Sigmoid colon (tissue), 7 donors: ENCODE measurements around the gene C16orf96. TPM values are rescaled to one million over a fixed set of nuclear protein-coding genes. Genes with fewer than 3 reads are reported as not detected.

Experiments used
- DNase-seq: peaks from one replicate; pipeline ENCODE4 v3.0.0-alpha.2; 2019
- H3K27ac ChIP-seq, 4 donors: fragments of 200-600 bp; sonication (generic); one replicate each; pipeline ENCODE4 v1.5.1; 2016 to 2019; ENCODE audit warnings: mild to moderate bottlenecking in 1 of 4
- H3K27me3 ChIP-seq, 3 donors: fragments of 200-600 bp; sonication (generic); one replicate each; pipeline ENCODE4 v1.5.1; 2019; ENCODE audit warnings: mild to moderate bottlenecking in 1 of 3
- H3K36me3 ChIP-seq, 4 donors: fragments of 200-600 bp; sonication (generic); one replicate each; pipeline ENCODE4 v1.5.1; 2016 to 2019
- H3K4me1 ChIP-seq, 4 donors: fragments of 200-600 bp; sonication (generic); one replicate each; pipeline ENCODE4 v1.5.1; 2017 to 2019
- H3K4me3 ChIP-seq, 4 donors: fragments of 200-600 bp; sonication (generic); one replicate each; pipeline ENCODE4 v1.5.1; 2017 to 2019; ENCODE audit warnings: mild to moderate bottlenecking in 2 of 4, moderate library complexity in 1 of 4
- H3K9me3 ChIP-seq, 4 donors: fragments of 200-600 bp in 3 of 4; sonication (generic) in 3 of 4; one replicate each; pipeline versions ENCODE4 v1.5.1 to v1.6.1; 2013 to 2019
- EP300 ChIP-seq, 4 donors: sonication (generic); formaldehyde crosslinking; IDR thresholded peaks; one replicate each; pipeline ENCODE4 v1.6.1; 2017; ENCODE audit warnings: antibody characterized with exemption in 4 of 4
- POLR2A ChIP-seq, 2 donors: fragments of 450-650 bp; IDR thresholded peaks; one replicate each; pipeline ENCODE4 v1.6.1; 2016; ENCODE audit warnings: antibody characterized with exemption in 2 of 2, mild to moderate bottlenecking in 2 of 2, moderate library complexity in 2 of 2
- POLR2AphosphoS5 ChIP-seq, 4 donors: sonication (generic); formaldehyde crosslinking; IDR thresholded peaks; one replicate each; pipeline ENCODE4 v1.6.1; 2017; ENCODE audit warnings: antibody characterized with exemption in 4 of 4
- WGBS, 2 donors: extraction: QIAGEN DNeasy Blood & Tissue Kit; methylation state at CpG; one replicate each; pipeline ENCODE4 v1.1.7; 2013; 5-methylcytosine and 5-hydroxymethylcytosine counted together
- intact Hi-C: fragments of 100-400 bp; cut with DNase I; formaldehyde crosslinking; loops from one replicate; pipeline ENCODE4 v1.15.1; 2023
- polyA plus RNA-seq, 3 donors: library from polyadenylated mRNA; stranded (reverse); fragments of 200-250 nt; gene quantifications; one replicate each; pipeline ENCODE4 v1.2.3, GENCODE V29; 2013
- total RNA-seq, 4 donors: library from RNA; depleted of rRNA; stranded (reverse); fragments of >200 nt; gene quantifications; one replicate each; pipeline ENCODE4 v1.1.0, GENCODE V29; 2016
- TF ChIP-seq, protein P1 (sequence below), 4 experiments: fragments of 450-650 bp in 3 of 4; fragments of 200-600 bp in 1 of 4; IDR thresholded peaks; one replicate each; pipeline ENCODE4 v1.5.1; 2016 to 2019; ENCODE audit warnings: antibody characterized with exemption in 4 of 4, mild to moderate bottlenecking in 3 of 4, moderate library complexity in 2 of 4
- donor health status: healthy with polysubstance abuse.
- donor health status: Bipolar disorder and iron deficiency.
- donor health status: healthy.

Gene C16orf96
- total and polyA plus RNA-seq, 7 donors, result under 0.01 to 0.16 (median 0.09) TPM; not detected in 4

DNA sequence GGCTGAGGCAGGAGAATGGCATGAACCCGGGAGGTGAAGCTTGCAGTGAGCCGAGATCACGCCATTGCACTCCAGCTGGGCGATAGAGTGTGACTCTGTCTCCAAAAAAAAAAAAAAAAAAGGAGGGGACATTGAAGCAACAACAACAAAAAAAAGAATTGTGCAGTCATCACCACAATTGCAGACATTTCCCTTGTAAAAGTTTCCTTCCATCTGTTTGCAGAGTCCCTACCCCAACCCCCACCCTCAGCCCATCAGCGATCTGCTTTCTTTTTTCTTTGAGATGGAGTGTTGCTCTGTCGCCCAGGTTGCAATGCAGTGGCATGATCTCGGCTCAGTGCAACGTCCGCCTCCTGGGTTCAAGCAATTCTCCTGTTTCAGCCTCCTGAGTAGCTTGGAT, 72.1 kb downstream of the C16orf96 start:
- H3K27ac ChIP-seq, result no peak overlapping the region
- intact Hi-C loops, result no loop called here
- H3K9me3 ChIP-seq, result peaks cover 0 to 4% (median 0%) of the 10 kb centered on the region in 4 donors
- no peak overlapping the region for H3K4me3 ChIP-seq
- TF ChIP-seq EP300 (IDR thresholded peaks at IDR 0.05) (no peak), POLR2A (IDR thresholded peaks at IDR 0.05) (no peak), POLR2AphosphoS5 (IDR thresholded peaks at IDR 0.05) (no peak)
- TF ChIP-seq, protein P1, sequence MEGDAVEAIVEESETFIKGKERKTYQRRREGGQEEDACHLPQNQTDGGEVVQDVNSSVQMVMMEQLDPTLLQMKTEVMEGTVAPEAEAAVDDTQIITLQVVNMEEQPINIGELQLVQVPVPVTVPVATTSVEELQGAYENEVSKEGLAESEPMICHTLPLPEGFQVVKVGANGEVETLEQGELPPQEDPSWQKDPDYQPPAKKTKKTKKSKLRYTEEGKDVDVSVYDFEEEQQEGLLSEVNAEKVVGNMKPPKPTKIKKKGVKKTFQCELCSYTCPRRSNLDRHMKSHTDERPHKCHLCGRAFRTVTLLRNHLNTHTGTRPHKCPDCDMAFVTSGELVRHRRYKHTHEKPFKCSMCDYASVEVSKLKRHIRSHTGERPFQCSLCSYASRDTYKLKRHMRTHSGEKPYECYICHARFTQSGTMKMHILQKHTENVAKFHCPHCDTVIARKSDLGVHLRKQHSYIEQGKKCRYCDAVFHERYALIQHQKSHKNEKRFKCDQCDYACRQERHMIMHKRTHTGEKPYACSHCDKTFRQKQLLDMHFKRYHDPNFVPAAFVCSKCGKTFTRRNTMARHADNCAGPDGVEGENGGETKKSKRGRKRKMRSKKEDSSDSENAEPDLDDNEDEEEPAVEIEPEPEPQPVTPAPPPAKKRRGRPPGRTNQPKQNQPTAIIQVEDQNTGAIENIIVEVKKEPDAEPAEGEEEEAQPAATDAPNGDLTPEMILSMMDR (IDR thresholded peaks at IDR 0.05), result no peak
- H3K4me1 ChIP-seq, result peaks cover 0 to 26% (median 22%) of the 10 kb centered on the region in 4 donors
- H3K27me3 ChIP-seq, result no peaks in the 10 kb centered on the region
- WGBS, 2 donors, result 91 to 94% methylated on average over 9 of the region's 9 CpGs
- no peak for DNase-seq
- H3K36me3 ChIP-seq, result no peaks in the 10 kb centered on the region

DNA sequence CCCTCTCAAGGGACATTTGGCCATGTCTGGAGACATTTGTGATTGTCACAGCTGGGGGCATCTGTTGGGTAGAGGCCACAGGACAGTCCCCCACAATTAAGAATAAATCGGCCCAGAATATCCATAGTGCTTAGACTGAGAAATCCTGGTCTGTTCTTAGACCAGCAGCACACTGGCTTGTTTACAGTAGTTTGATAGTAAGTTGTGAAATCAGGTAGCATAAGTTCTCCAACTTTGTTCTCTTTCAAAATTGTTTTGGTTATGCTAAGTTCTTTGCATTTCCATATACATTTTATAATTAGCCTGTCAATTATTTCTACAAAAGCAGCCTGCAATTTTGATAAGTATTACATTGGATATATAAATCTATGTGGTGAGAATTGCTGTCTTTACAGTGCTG, 75.3 kb downstream of the C16orf96 start:
- TF ChIP-seq EP300 (IDR thresholded peaks at IDR 0.05) (no peak), POLR2AphosphoS5 (IDR thresholded peaks at IDR 0.05) (no peak), POLR2A (IDR thresholded peaks at IDR 0.05) (no peak)
- TF ChIP-seq, protein P1 (IDR thresholded peaks at IDR 0.05), result no peak
- peaks cover 0 to 13% (median 2%) of the 10 kb centered on the region in 4 donors for H3K36me3 ChIP-seq
- DNase-seq, result no peak
- 97 to 100% methylated on average over 1 of the region's 1 CpG for WGBS, 2 donors
- no peak overlapping the region for H3K4me3 ChIP-seq
- peaks cover 0 to 9% (median 7%) of the 10 kb centered on the region in 4 donors for H3K4me1 ChIP-seq
- no peaks in the 10 kb centered on the region for H3K27me3 ChIP-seq
- peaks cover 0 to 4% (median 0%) of the 10 kb centered on the region in 4 donors for H3K9me3 ChIP-seq
- H3K27ac ChIP-seq, result no peak overlapping the region
- intact Hi-C loops, result no loop called here

DNA sequence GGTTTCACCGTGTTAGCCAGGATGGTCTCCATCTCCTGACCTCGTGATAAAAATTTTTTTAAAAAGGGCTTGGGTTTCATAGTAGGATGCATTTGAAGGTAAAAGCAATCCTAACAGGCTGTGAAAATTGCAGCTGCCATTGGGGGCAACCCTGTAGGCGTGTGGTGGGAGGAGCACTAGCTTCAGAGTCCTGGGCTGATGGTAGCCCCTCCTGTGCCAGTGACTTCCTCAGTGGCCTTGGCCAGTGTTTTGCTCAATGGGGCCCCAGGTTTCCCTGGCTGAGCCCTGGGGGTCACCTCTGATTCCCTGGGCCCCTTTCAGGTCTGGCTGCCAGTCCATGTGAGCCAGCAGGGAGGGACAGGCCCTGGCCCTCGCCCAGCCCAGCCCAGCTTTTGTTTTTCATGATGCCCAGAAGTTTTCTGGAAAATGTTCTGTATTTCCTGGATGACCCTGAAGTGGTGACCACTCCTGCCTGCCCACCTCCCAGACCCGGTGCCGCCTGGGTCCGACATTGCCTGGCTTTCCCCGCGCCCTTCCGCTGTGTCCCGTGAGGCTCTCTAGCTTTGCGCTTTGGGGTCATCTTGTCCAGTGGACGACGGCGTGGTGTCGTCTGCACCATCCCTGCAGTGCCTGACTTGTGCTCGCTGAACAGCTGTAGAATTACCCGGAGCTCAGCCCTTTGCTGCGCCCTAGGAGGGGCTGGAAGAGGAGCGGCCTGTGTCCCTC, 77.9 kb downstream of the C16orf96 start:
- TF ChIP-seq POLR2A (IDR thresholded peaks at IDR 0.05) (no peak), POLR2AphosphoS5 (IDR thresholded peaks at IDR 0.05) (no peak), EP300 (IDR thresholded peaks at IDR 0.05) (no peak)
- TF ChIP-seq, protein P1 (IDR thresholded peaks at IDR 0.05), result no peak
- H3K4me3 ChIP-seq, result no peak overlapping the region
- H3K27me3 ChIP-seq, result no peaks in the 10 kb centered on the region
- DNase-seq, result no peak
- H3K27ac ChIP-seq, result no peak overlapping the region
- peaks cover 0 to 18% (median 3%) of the 10 kb centered on the region in 4 donors for H3K36me3 ChIP-seq
- H3K4me1 ChIP-seq, result peaks cover 0 to 13% (median 0%) of the 10 kb centered on the region in 4 donors
- intact Hi-C loops, result no loop called here
- 94 to 95% methylated on average over 20 of the region's 20 CpGs for WGBS, 2 donors
- peaks cover 0 to 4% (median 0%) of the 10 kb centered on the region in 4 donors for H3K9me3 ChIP-seq

GRCh38 chr16:4634768-4635167, 78.6 kb downstream of the C16orf96 start:
- no peaks in the 10 kb centered on the region for H3K27me3 ChIP-seq
- intact Hi-C loops, result no loop called here
- H3K4me1 ChIP-seq, result peaks cover 0 to 13% (median 0%) of the 10 kb centered on the region in 4 donors
- H3K9me3 ChIP-seq, result peaks cover 0 to 4% (median 0%) of the 10 kb centered on the region in 4 donors
- no peak overlapping the region for H3K4me3 ChIP-seq
- no peak overlapping the region for H3K27ac ChIP-seq
- no peak for DNase-seq
- peaks cover 0 to 18% (median 3%) of the 10 kb centered on the region in 4 donors for H3K36me3 ChIP-seq
- TF ChIP-seq POLR2AphosphoS5 (IDR thresholded peaks at IDR 0.05) (no peak), EP300 (IDR thresholded peaks at IDR 0.05) (no peak), POLR2A (IDR thresholded peaks at IDR 0.05) (no peak)
- TF ChIP-seq, protein P1 (IDR thresholded peaks at IDR 0.05), result no peak
- WGBS, 2 donors, result 90 to 93% methylated on average over 12 of the region's 12 CpGs
